ENCODE data around the gene TCL1B.

Gene TCL1B

GRCh38 chr14:95685978-95686922 lies at the start of gene TCL1B:
TCL1B (plus strand) TSS chr14:95686426; CDS start chr14:95686468, 42 bp downstream.
- Mint-ChIP-seq H3K27ac (no peak within 1 kb of the TSS), H3K9me3 (no peaks in the 10 kb centered on the region), H3K4me3 (no peak within 1 kb of the TSS), H3K4me1 (no peaks in the 10 kb centered on the region), H3K36me3 (no peaks in the 10 kb centered on the region), H3K27me3 (peaks cover 13% of the 10 kb centered on the region)
- DNase-seq, result no peak
- CTCF ChIA-PET, result interaction anchor here (0.7 to 1.2 kb wide), 2 partner anchors 77 to 88 kb away, joined by 3 read pairs; no protein-coding TSS in a partner anchor

GRCh38 chr14:95644981-95645380 lies 41.2 kb upstream of the TCL1B start:
- CTCF ChIA-PET, result no interaction called here
- H3K4me1 Mint-ChIP-seq, result no peaks in the 10 kb centered on the region
- no peaks in the 10 kb centered on the region for H3K9me3 Mint-ChIP-seq
- H3K27me3 Mint-ChIP-seq, result peaks cover 6% of the 10 kb centered on the region
- no peak overlapping the region for H3K27ac Mint-ChIP-seq
- H3K4me3 Mint-ChIP-seq, result no peak overlapping the region
- H3K36me3 Mint-ChIP-seq, result no peaks in the 10 kb centered on the region
- no peak for DNase-seq

GRCh38 chr14:95645389-95645996 lies 40.7 kb upstream of the TCL1B start:
- peaks cover 10% of the 10 kb centered on the region for H3K27me3 Mint-ChIP-seq
- H3K4me3 Mint-ChIP-seq, result no peak overlapping the region
- CTCF ChIA-PET, result no interaction called here
- H3K36me3 Mint-ChIP-seq, result no peaks in the 10 kb centered on the region
- no peaks in the 10 kb centered on the region for H3K4me1 Mint-ChIP-seq
- no peak for DNase-seq
- no peaks in the 10 kb centered on the region for H3K9me3 Mint-ChIP-seq
- no peak overlapping the region for H3K27ac Mint-ChIP-seq

- no peak overlapping the region for H3K4me3 Mint-ChIP-seq
- peaks cover 6% of the 10 kb centered on the region for H3K4me1 Mint-ChIP-seq
- H3K27ac Mint-ChIP-seq, result no peak overlapping the region
- H3K36me3 Mint-ChIP-seq, result no peaks in the 10 kb centered on the region
- H3K9me3 Mint-ChIP-seq, result no peaks in the 10 kb centered on the region
- H3K27me3 Mint-ChIP-seq, result peaks cover 12% of the 10 kb centered on the region
- CTCF ChIA-PET, result no interaction called here
- DNase-seq, result no peak
Observed at GRCh38 chr14:95647926-95648325, 38.3 kb upstream of the TCL1B start.

GRCh38 chr14:95649230-95649629 lies 37.0 kb upstream of the TCL1B start:
- DNase-seq, result no peak
- H3K27ac Mint-ChIP-seq, result no peak overlapping the region
- peaks cover 12% of the 10 kb centered on the region for H3K27me3 Mint-ChIP-seq
- CTCF ChIA-PET, result no interaction called here
- H3K4me1 Mint-ChIP-seq, result peaks cover 8% of the 10 kb centered on the region
- no peaks in the 10 kb centered on the region for H3K9me3 Mint-ChIP-seq
- no peak overlapping the region for H3K4me3 Mint-ChIP-seq
- H3K36me3 Mint-ChIP-seq, result no peaks in the 10 kb centered on the region

- Mint-ChIP-seq H3K36me3 (no peaks in the 10 kb centered on the region), H3K4me3 (no peak overlapping the region), H3K9me3 (no peaks in the 10 kb centered on the region), H3K27ac (no peak overlapping the region), H3K4me1 (peaks cover 8% of the 10 kb centered on the region), H3K27me3 (peaks cover 9% of the 10 kb centered on the region)
- CTCF ChIA-PET, result no interaction called here
- DNase-seq, result no peak
Observed at GRCh38 chr14:95651028-95651427, 35.2 kb upstream of the TCL1B start.

GRCh38 chr14:95651821-95652583 lies 34.2 kb upstream of the TCL1B start:
- peaks cover 8% of the 10 kb centered on the region for H3K4me1 Mint-ChIP-seq
- no peak overlapping the region for H3K4me3 Mint-ChIP-seq
- H3K36me3 Mint-ChIP-seq, result no peaks in the 10 kb centered on the region
- H3K27ac Mint-ChIP-seq, result no peak overlapping the region
- no peak for DNase-seq
- H3K9me3 Mint-ChIP-seq, result no peaks in the 10 kb centered on the region
- CTCF ChIA-PET, result no interaction called here
- peaks cover 9% of the 10 kb centered on the region for H3K27me3 Mint-ChIP-seq

GRCh38 chr14:95652690-95653089 lies 33.5 kb upstream of the TCL1B start:
- CTCF ChIA-PET, result no interaction called here
- no peak overlapping the region for H3K4me3 Mint-ChIP-seq

GRCh38 chr14:95655461-95655860 lies 30.8 kb upstream of the TCL1B start:
- Mint-ChIP-seq H3K9me3 (no peaks in the 10 kb centered on the region), H3K27me3 (peaks cover 8% of the 10 kb centered on the region), H3K4me3 (no peak overlapping the region), H3K36me3 (no peaks in the 10 kb centered on the region), H3K27ac (no peak overlapping the region), H3K4me1 (peaks cover 8% of the 10 kb centered on the region)
- CTCF ChIA-PET, result interaction anchor here (0.6 kb wide), 1 partner anchor 783 kb away, joined by 3 read pairs; no protein-coding TSS in a partner anchor
- no peak for DNase-seq

More at GRCh38 chr14:95652690-95653089, 33.5 kb upstream of the TCL1B start:
- H3K4me1 Mint-ChIP-seq, result peaks cover 8% of the 10 kb centered on the region
- DNase-seq, result no peak
- H3K27me3 Mint-ChIP-seq, result peaks cover 9% of the 10 kb centered on the region
- no peaks in the 10 kb centered on the region for H3K36me3 Mint-ChIP-seq
- no peaks in the 10 kb centered on the region for H3K9me3 Mint-ChIP-seq
- H3K27ac Mint-ChIP-seq, result no peak overlapping the region

- Mint-ChIP-seq H3K4me1 (peaks cover 8% of the 10 kb centered on the region), H3K27me3 (peaks cover 5% of the 10 kb centered on the region), H3K27ac (no peak overlapping the region), H3K36me3 (no peaks in the 10 kb centered on the region), H3K9me3 (no peaks in the 10 kb centered on the region), H3K4me3 (no peak overlapping the region)
- CTCF ChIA-PET, result no interaction called here
- DNase-seq, result no peak
Observed at GRCh38 chr14:95656634-95657033, 29.6 kb upstream of the TCL1B start.

- H3K4me3 Mint-ChIP-seq, result no peak overlapping the region
- H3K36me3 Mint-ChIP-seq, result no peaks in the 10 kb centered on the region
- peaks cover 8% of the 10 kb centered on the region for H3K4me1 Mint-ChIP-seq
- CTCF ChIA-PET, result no interaction called here
- no peaks in the 10 kb centered on the region for H3K9me3 Mint-ChIP-seq
- no peak overlapping the region for H3K27ac Mint-ChIP-seq
- peaks cover 5% of the 10 kb centered on the region for H3K27me3 Mint-ChIP-seq
- no peak for DNase-seq
Observed at GRCh38 chr14:95657454-95657853, 28.8 kb upstream of the TCL1B start.

- H3K4me3 Mint-ChIP-seq, result no peak overlapping the region
- CTCF ChIA-PET, result no interaction called here
- H3K27me3 Mint-ChIP-seq, result peaks cover 5% of the 10 kb centered on the region
- H3K36me3 Mint-ChIP-seq, result no peaks in the 10 kb centered on the region
- peaks cover 7% of the 10 kb centered on the region for H3K4me1 Mint-ChIP-seq
- no peak for DNase-seq
- H3K9me3 Mint-ChIP-seq, result no peaks in the 10 kb centered on the region
- H3K27ac Mint-ChIP-seq, result no peak overlapping the region
Observed at GRCh38 chr14:95659293-95659989, 26.8 kb upstream of the TCL1B start.

- no peak for DNase-seq
- CTCF ChIA-PET, result no interaction called here
- H3K4me3 Mint-ChIP-seq, result no peak overlapping the region
- no peak overlapping the region for H3K27ac Mint-ChIP-seq
- no peaks in the 10 kb centered on the region for H3K36me3 Mint-ChIP-seq
- H3K4me1 Mint-ChIP-seq, result peaks cover 7% of the 10 kb centered on the region
- peaks cover 5% of the 10 kb centered on the region for H3K27me3 Mint-ChIP-seq
- no peaks in the 10 kb centered on the region for H3K9me3 Mint-ChIP-seq
Observed at GRCh38 chr14:95659990-95660385, 26.2 kb upstream of the TCL1B start.

Data from activated naive CD4-positive, alpha-beta T cell treated with anti-CD3 and anti-CD28 coated beads, Interleukin-2, amount 10 ng/mL, durations not matched to agents 7 days and 5 days (primary cell).